K562 (cell line): ENCODE data around the gene TRABD. TPM values are rescaled to one million over a fixed set of nuclear protein-coding genes. Genes with fewer than 3 reads are reported as not detected.

Experiments used
- ATAC-seq: fragments of 200-7000 bp; cut with Tn5 transposase; 3 replicates; pipeline ENCODE4 v1.9.1; 2020; ENCODE audit warnings: moderate library complexity
- BruUV-seq: library from RNA; stranded (reverse); fragments of 400-500 nt; replicated peaks from 2 replicates; lab custom pipeline; 2021; lab: Mats Ljungman, UMichigan
- CTCF ChIA-PET: fragments of 300-600 bp; formaldehyde crosslinking; extraction: SDS; loops from one replicate; lab custom pipeline; 2021; ENCODE audit warnings: low intra/inter-chr PET ratio; lab: Yijun Ruan, JAX
- POLR2A ChIA-PET: fragments of 300-600, 350-650 bp; sonication (Branson Sonifier 250); formaldehyde crosslinking; extraction: SDS; loops from one replicate; lab custom pipeline; 2021; ENCODE audit warnings: antibody characterized with exemption, inconsistent platforms; lab: Yijun Ruan, JAX
- DNase-seq, 4 experiments: peaks; one replicate each; pipeline versions ENCODE4 v3.0.0 to v3.0.0-alpha.2; 2011 to 2018; ENCODE audit warnings: low spot score in 3 of 4, mixed read lengths in 3 of 4; ENCODE audit errors: extremely low read depth in 1 of 4
- FAIRE-seq: peaks from 2 replicates; lab custom pipeline; 2011; peaks lifted over from hg19 to GRCh38; lab: Jason Lieb, UNC
- H2AFZ ChIP-seq: 2 replicates; pipeline ENCODE4 v1.6.0; 2011; ENCODE audit warnings: low read depth, low read length, control low read depth, inconsistent platforms
- H3K27ac ChIP-seq: fragments of 200-600 bp; 3 replicates; pipeline ENCODE4 v1.8.0; 2011; ENCODE audit warnings: low read depth, mild to moderate bottlenecking, control low read depth, inconsistent platforms, low read length, moderate library complexity, mixed read lengths; ENCODE audit errors: extremely low read depth
- H3K27me3 ChIP-seq, 2 experiments: fragments of 300-600 bp in 1 of 2; 2 replicates in 1 of 2; 3 replicates in 1 of 2; pipeline versions ENCODE4 v1.6.0 to v1.8.0; 2011; ENCODE audit warnings: inconsistent platforms in 2 of 2, low read length in 2 of 2, mild to moderate bottlenecking in 1 of 2, mixed read lengths in 1 of 2, moderate library complexity in 1 of 2; ENCODE audit not compliant: control insufficient read depth in 2 of 2, insufficient read depth in 2 of 2
- H3K36me3 ChIP-seq: fragments of 300-600 bp; 3 replicates; pipeline ENCODE4 v1.8.0; 2011; ENCODE audit warnings: mild to moderate bottlenecking, low read length, inconsistent platforms; ENCODE audit not compliant: control insufficient read depth, insufficient read depth
- H3K4me1 ChIP-seq, 2 experiments: fragments of 200-600 bp in 1 of 2; replicated peaks in 1 of 2; 2 replicates in 1 of 2; 3 replicates in 1 of 2; pipeline versions ENCODE4 v1.5.1 to v1.8.0; 2011; ENCODE audit warnings: inconsistent platforms in 2 of 2, low read length in 2 of 2, mild to moderate bottlenecking in 1 of 2, mixed read lengths in 1 of 2, moderate library complexity in 1 of 2; ENCODE audit not compliant: control insufficient read depth in 2 of 2, insufficient read depth in 2 of 2
- H3K4me2 ChIP-seq: 2 replicates; pipeline ENCODE4 v1.6.1; 2011; ENCODE audit warnings: low read length, control low read depth, inconsistent platforms, mixed read lengths; ENCODE audit not compliant: insufficient read depth
- H3K4me3 ChIP-seq: fragments of 200-600 bp; sonication (generic), shearing (Covaris generic); 2 replicates; pipeline ENCODE4 v1.5.1; 2016; ENCODE audit warnings: control low read depth, inconsistent platforms
- H3K79me2 ChIP-seq: fragments of 200-600 bp; 3 replicates; pipeline ENCODE4 v1.8.0; 2011; ENCODE audit warnings: low read length, inconsistent platforms; ENCODE audit not compliant: control insufficient read depth, insufficient read depth
- H3K9ac ChIP-seq, 2 experiments: 2 replicates each; pipeline versions ENCODE4 v1.6.0 to v1.6.1; 2011; ENCODE audit warnings: low read depth in 2 of 2, low read length in 2 of 2, control low read depth in 1 of 2, inconsistent platforms in 1 of 2, mild to moderate bottlenecking in 1 of 2, mixed read lengths in 1 of 2; ENCODE audit not compliant: insufficient read depth in 1 of 2
- H3K9me1 ChIP-seq: one replicate; pipeline ENCODE4 v1.6.0; 2011; ENCODE audit warnings: inconsistent platforms, mild to moderate bottlenecking, low read length, moderate library complexity; ENCODE audit not compliant: control insufficient read depth, insufficient read depth
- H3K9me3 ChIP-seq: replicated peaks from 2 replicates; pipeline ENCODE4 v1.5.1; 2011; ENCODE audit warnings: low read depth, low read length, inconsistent platforms; ENCODE audit not compliant: control insufficient read depth, insufficient read depth
- H4K20me1 ChIP-seq: replicated peaks from 2 replicates; pipeline ENCODE4 v1.6.1; 2011; ENCODE audit warnings: low read length, inconsistent platforms, mixed read lengths; ENCODE audit not compliant: control insufficient read depth, insufficient read depth
- FOXP1 ChIP-seq: sonication (generic); formaldehyde crosslinking; IDR thresholded peaks from 2 replicates; pipeline ENCODE4 v1.8.0; 2022; ENCODE audit warnings: mild to moderate bottlenecking, missing genetic modification reagents
- JUND ChIP-seq, 2 experiments: IDR thresholded peaks; 2 replicates in 1 of 2; 3 replicates in 1 of 2; pipeline ENCODE4 v1.6.1; 2011; ENCODE audit warnings: borderline replicate concordance in 2 of 2, low read depth in 2 of 2, low read length in 2 of 2, improper control_type of control experiment in 1 of 2, missing biosample characterization in 1 of 2, missing genetic modification characterization in 1 of 2, missing genetic modification reagents in 1 of 2
- KDM4B ChIP-seq, 2 experiments: fragments of 450-650 bp in 1 of 2; sonication (generic) in 1 of 2; IDR thresholded peaks; 2 replicates each; pipeline ENCODE4 v1.6.1; 2016 to 2017; ENCODE audit warnings: borderline replicate concordance in 2 of 2, antibody characterized with exemption in 1 of 2, low read depth in 1 of 2, mild to moderate bottlenecking in 1 of 2
- MEF2A ChIP-seq: IDR thresholded peaks from 2 replicates; pipeline ENCODE4 v1.6.1; 2011; ENCODE audit warnings: low read depth, mild to moderate bottlenecking, low read length, moderate library complexity; ENCODE audit not compliant: control insufficient read depth
- PRMT5 ChIP-seq: sonication (generic); formaldehyde crosslinking; IDR thresholded peaks from 2 replicates; pipeline ENCODE4 v1.5.0; 2020; ENCODE audit warnings: missing genetic modification reagents
- RFX7 ChIP-seq: fragments of 250-450 bp; sonication (Bioruptor Pico); IDR thresholded peaks from 2 replicates; pipeline ENCODE4 v1.5.1; 2021; ENCODE audit warnings: mild to moderate bottlenecking
- SAFB2 ChIP-seq: fragments of 200-400 bp; formaldehyde crosslinking; IDR thresholded peaks from 2 replicates; pipeline ENCODE4 v1.6.1; 2018; ENCODE audit warnings: borderline replicate concordance, low read length, low read depth, moderate library complexity; ENCODE audit not compliant: severe bottlenecking
- SREBF2 ChIP-seq: sonication (generic); formaldehyde crosslinking; IDR thresholded peaks from 2 replicates; pipeline ENCODE4 v1.4.0; 2020; ENCODE audit warnings: mild to moderate bottlenecking, missing genetic modification reagents
- ZNF3 ChIP-seq: fragments of 250-450 bp; sonication (Bioruptor Pico); IDR thresholded peaks from 2 replicates; pipeline ENCODE4 v1.5.0; 2021; ENCODE audit warnings: mild to moderate bottlenecking, moderate library complexity
- ZNF766 ChIP-seq: fragments of 200-800 bp; sonication (Bioruptor generic); conservative IDR thresholded peaks from 2 replicates; pipeline ENCODE4 v1.6.1; 2016; ENCODE audit warnings: missing genetic modification characterization, missing compliant biosample characterization
- WGBS: fragments of 100-300 bp; shearing (Covaris generic); methylation state at CpG from one replicate; pipeline ENCODE4 v1.1.6; 2016; ENCODE audit warnings: low coverage, mixed read lengths; ENCODE audit not compliant: insufficient coverage; ENCODE audit errors: missing lambda C conversion rate; 5-methylcytosine and 5-hydroxymethylcytosine counted together
- in situ Hi-C: fragments of 300-500 bp; cut with MboI; formaldehyde crosslinking; loops from 4 replicates; pipeline ENCODE4 v1.15.0; 2018; ENCODE audit warnings: inconsistent platforms, mixed read lengths
- intact Hi-C: fragments of 100-400 bp; cut with micrococcal nuclease; formaldehyde crosslinking; loops from 2 replicates; pipeline ENCODE4 v1.14.2; 2022
- polyA plus RNA-seq, 8 experiments: library from polyadenylated mRNA; depleted of rRNA in 4 of 8; stranded (reverse) in 5 of 8; unstranded in 3 of 8; fragments of >200 nt; fragmentation: Nextera tagmentation in 2 of 8; fragmentation: Illumina TruSeq in 1 of 8; extraction: Ambion mirVana in 2 of 8; extraction: Trizol in 1 of 8; gene quantifications; 2 replicates each; pipeline versions ENCODE4 v1.2.1 to v1.2.3, GENCODE V29; 2011 to 2014; ENCODE audit warnings: inconsistent platforms in 1 of 8, missing spikeins in 1 of 8
- total RNA-seq, 7 experiments: library from RNA; depleted of rRNA in 6 of 7; stranded (reverse); fragments of >200 nt in 6 of 7; fragmentation: Illumina TruSeq in 2 of 7; extraction: Trizol in 2 of 7; gene quantifications; 2 replicates each; pipeline versions ENCODE4 v1.2.1 to v1.2.3, GENCODE V29; 2011 to 2021; ENCODE audit warnings: low replicate concordance in 1 of 7
- TF ChIP-seq, protein P1 (sequence below): sonication (generic); formaldehyde crosslinking; IDR thresholded peaks from 2 replicates; pipeline ENCODE4 v1.4.0; 2020; ENCODE audit warnings: mild to moderate bottlenecking, missing genetic modification reagents
- TF ChIP-seq, protein P2 (sequence below): fragments of 450-650 bp; IDR thresholded peaks from 2 replicates; pipeline ENCODE4 v1.7.0; 2016; ENCODE audit warnings: borderline replicate concordance
- TF ChIP-seq, protein P3 (sequence below): sonication (generic); formaldehyde crosslinking; IDR thresholded peaks from 2 replicates; pipeline ENCODE4 v1.8.1; 2023; ENCODE audit warnings: mild to moderate bottlenecking, missing genetic modification reagents, moderate library complexity

Gene TRABD
- total and polyA plus RNA-seq, 9 of the 15 experiments (the other 6 are each of a cell fraction or from before 2014, with no cell fraction given): 0.08 to 62.9 (median 14.0) TPM

DNA sequence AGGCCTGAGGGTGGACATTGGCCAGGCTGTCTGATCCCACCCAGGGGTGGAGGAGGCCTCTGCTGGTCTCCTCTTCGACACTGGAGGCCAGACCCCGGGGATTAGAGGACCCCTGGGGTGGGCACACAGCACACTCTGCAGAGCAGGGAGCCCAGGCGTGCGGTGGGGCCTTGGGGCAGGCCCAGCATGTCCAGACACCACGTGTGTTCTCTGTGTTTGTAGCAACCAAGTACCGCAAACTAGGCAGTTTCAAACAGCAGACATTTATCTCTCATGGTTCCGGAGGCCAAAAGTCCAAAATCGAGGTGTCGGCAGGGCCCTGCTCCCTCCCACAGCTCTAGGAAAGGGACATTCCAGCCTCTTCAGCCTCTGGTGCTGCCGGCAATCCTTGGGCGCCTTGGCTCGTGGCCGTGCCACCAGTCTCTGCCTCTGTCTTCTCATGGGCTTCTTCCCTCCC is 13.7 kb upstream of the TRABD start:
- H3K36me3 ChIP-seq: no peaks in the 10 kb centered on the region
- no peaks in the 10 kb centered on the region for H3K79me2 ChIP-seq
- H3K4me2 ChIP-seq: no peak overlapping the region
- intact Hi-C loops: no loop called here
- no peak overlapping the region for H2AFZ ChIP-seq
- H3K4me3 ChIP-seq: no peak overlapping the region
- ATAC-seq: no peak
- in situ Hi-C loops: no loop called here
- no peaks in the 10 kb centered on the region for H4K20me1 ChIP-seq
- no peak for DNase-seq
- H3K9me1 ChIP-seq: no peaks in the 10 kb centered on the region
- H3K27me3 ChIP-seq: no peaks in the 10 kb centered on the region
- H3K9ac ChIP-seq: peak overlapping the region in 1 of 2 experiments; percentile 73; a peak in 2 of 4 replicates
- FAIRE-seq: no peak
- H3K27ac ChIP-seq: no peak overlapping the region
- WGBS: 70% methylated on average over 10 of the region's 13 CpGs
- no peaks in the 10 kb centered on the region for H3K9me3 ChIP-seq
- POLR2A ChIA-PET: no interaction called here
- no TSS peak for BruUV-seq
- CTCF ChIA-PET: no interaction called here
- peaks cover 10 to 62% of the 10 kb centered on the region in 2 experiments; a peak in 4 of 5 replicates for H3K4me1 ChIP-seq
- TF ChIP-seq RFX7 (CRISPR knock-in tag) (no peak), PRMT5 (CRISPR knock-in tag) (no peak), ZNF766 (CRISPR knock-in tag) (no peak), ZNF3 (CRISPR knock-in tag) (no peak), SREBF2 (CRISPR knock-in tag) (no peak), FOXP1 (CRISPR knock-in tag) (no peak), JUND (IDR thresholded peaks at IDR 0.05; ENCODE audit: borderline replicate concordance, low read depth, low read length) (no peak), JUND (tag; IDR thresholded peaks at IDR 0.05; ENCODE audit: borderline replicate concordance, low read depth, low read length) (no peak), KDM4B (IDR thresholded peaks at IDR 0.05; ENCODE audit: borderline replicate concordance in 2 of 2, low read depth in 1 of 2) (no peak), MEF2A (no peak), SAFB2 (no peak)
- TF ChIP-seq, protein P1, sequence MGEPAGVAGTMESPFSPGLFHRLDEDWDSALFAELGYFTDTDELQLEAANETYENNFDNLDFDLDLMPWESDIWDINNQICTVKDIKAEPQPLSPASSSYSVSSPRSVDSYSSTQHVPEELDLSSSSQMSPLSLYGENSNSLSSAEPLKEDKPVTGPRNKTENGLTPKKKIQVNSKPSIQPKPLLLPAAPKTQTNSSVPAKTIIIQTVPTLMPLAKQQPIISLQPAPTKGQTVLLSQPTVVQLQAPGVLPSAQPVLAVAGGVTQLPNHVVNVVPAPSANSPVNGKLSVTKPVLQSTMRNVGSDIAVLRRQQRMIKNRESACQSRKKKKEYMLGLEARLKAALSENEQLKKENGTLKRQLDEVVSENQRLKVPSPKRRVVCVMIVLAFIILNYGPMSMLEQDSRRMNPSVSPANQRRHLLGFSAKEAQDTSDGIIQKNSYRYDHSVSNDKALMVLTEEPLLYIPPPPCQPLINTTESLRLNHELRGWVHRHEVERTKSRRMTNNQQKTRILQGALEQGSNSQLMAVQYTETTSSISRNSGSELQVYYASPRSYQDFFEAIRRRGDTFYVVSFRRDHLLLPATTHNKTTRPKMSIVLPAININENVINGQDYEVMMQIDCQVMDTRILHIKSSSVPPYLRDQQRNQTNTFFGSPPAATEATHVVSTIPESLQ (CRISPR knock-in tag): no peak
- TF ChIP-seq, protein P2, sequence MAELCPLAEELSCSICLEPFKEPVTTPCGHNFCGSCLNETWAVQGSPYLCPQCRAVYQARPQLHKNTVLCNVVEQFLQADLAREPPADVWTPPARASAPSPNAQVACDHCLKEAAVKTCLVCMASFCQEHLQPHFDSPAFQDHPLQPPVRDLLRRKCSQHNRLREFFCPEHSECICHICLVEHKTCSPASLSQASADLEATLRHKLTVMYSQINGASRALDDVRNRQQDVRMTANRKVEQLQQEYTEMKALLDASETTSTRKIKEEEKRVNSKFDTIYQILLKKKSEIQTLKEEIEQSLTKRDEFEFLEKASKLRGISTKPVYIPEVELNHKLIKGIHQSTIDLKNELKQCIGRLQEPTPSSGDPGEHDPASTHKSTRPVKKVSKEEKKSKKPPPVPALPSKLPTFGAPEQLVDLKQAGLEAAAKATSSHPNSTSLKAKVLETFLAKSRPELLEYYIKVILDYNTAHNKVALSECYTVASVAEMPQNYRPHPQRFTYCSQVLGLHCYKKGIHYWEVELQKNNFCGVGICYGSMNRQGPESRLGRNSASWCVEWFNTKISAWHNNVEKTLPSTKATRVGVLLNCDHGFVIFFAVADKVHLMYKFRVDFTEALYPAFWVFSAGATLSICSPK: no peak
- TF ChIP-seq, protein P3, sequence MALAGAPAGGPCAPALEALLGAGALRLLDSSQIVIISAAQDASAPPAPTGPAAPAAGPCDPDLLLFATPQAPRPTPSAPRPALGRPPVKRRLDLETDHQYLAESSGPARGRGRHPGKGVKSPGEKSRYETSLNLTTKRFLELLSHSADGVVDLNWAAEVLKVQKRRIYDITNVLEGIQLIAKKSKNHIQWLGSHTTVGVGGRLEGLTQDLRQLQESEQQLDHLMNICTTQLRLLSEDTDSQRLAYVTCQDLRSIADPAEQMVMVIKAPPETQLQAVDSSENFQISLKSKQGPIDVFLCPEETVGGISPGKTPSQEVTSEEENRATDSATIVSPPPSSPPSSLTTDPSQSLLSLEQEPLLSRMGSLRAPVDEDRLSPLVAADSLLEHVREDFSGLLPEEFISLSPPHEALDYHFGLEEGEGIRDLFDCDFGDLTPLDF (CRISPR knock-in tag): no peak
